SK-N-SH (cell line): Measurements from ENCODE around the gene TLCD4. TPM values are rescaled to one million over a fixed set of nuclear protein-coding genes. Genes with fewer than 3 reads are reported as not detected.

Source experiments
- CTCF ChIA-PET: fragments of 300-600, 350-600 bp; formaldehyde crosslinking; extraction: SDS; loops from one replicate; lab custom pipeline; 2021; lab: Yijun Ruan, JAX
- POLR2A ChIA-PET: fragments of 350-600 bp; sonication (Branson Sonifier 250); formaldehyde crosslinking; extraction: SDS; loops from one replicate; lab custom pipeline; 2020; ENCODE audit warnings: antibody characterized with exemption, inconsistent platforms; lab: Yijun Ruan, JAX
- DNase-seq: peaks from one replicate; pipeline ENCODE4 v3.0.0; 2012
- H2AFZ ChIP-seq: fragments of 200-600 bp; sonication (generic); 2 replicates; pipeline ENCODE4 v1.8.1; 2016; ENCODE audit warnings: antibody characterized with exemption, mild to moderate bottlenecking, low read depth
- H3F3A ChIP-seq: fragments of 200-600 bp; sonication (generic); replicated peaks from 2 replicates; pipeline ENCODE3; 2016; ENCODE audit warnings: antibody characterized with exemption, mild to moderate bottlenecking; ENCODE audit not compliant: insufficient read depth
- H3K27ac ChIP-seq, 2 experiments: fragments of 200-500 bp in 1 of 2; fragments of 200-600 bp in 1 of 2; sonication (Bioruptor generic) in 1 of 2; sonication (generic), shearing (Covaris generic) in 1 of 2; 2 replicates each; pipeline versions ENCODE4 v1.5.1 to v1.6.1; 2014 to 2016; ENCODE audit warnings: low read depth in 2 of 2, inconsistent platforms in 1 of 2, low read length in 1 of 2, mild to moderate bottlenecking in 1 of 2, mixed read lengths in 1 of 2
- H3K27me3 ChIP-seq: fragments of 200-600 bp; sonication (generic), shearing (Covaris generic); 2 replicates; pipeline ENCODE4 v1.6.1; 2016; ENCODE audit warnings: mixed run types; ENCODE audit not compliant: insufficient read depth
- H3K36me3 ChIP-seq, 2 experiments: fragments of 200-500 bp in 1 of 2; fragments of 200-600 bp in 1 of 2; sonication (Bioruptor generic) in 1 of 2; sonication (generic) in 1 of 2; replicated peaks in 1 of 2; 2 replicates each; pipeline versions ENCODE3 to v1.5.1; 2014 to 2016; ENCODE audit warnings: low read length in 1 of 2, mild to moderate bottlenecking in 1 of 2; ENCODE audit not compliant: insufficient read depth in 2 of 2, control insufficient read depth in 1 of 2
- H3K4me1 ChIP-seq, 2 experiments: fragments of 200-500 bp in 1 of 2; fragments of 200-600 bp in 1 of 2; sonication (Bioruptor generic) in 1 of 2; sonication (generic), shearing (Covaris generic) in 1 of 2; 2 replicates each; pipeline versions ENCODE4 v1.5.1 to v1.6.1; 2014 to 2016; ENCODE audit warnings: low read depth in 1 of 2, low read length in 1 of 2, mixed run types in 1 of 2; ENCODE audit not compliant: insufficient read depth in 2 of 2, control insufficient read depth in 1 of 2
- H3K4me2 ChIP-seq: fragments of 200-600 bp; sonication (generic), shearing (Covaris generic); 2 replicates; pipeline ENCODE4 v1.6.1; 2017; ENCODE audit warnings: mixed run types
- H3K4me3 ChIP-seq, 2 experiments: fragments of 200-500 bp in 1 of 2; fragments of 200-600 bp in 1 of 2; sonication (Bioruptor generic) in 1 of 2; sonication (generic), shearing (Covaris generic) in 1 of 2; 2 replicates each; pipeline versions ENCODE4 v1.5.1 to v1.8.1; 2014 to 2016; ENCODE audit warnings: low read depth in 2 of 2, inconsistent platforms in 1 of 2, low read length in 1 of 2, mild to moderate bottlenecking in 1 of 2, mixed read lengths in 1 of 2, moderate library complexity in 1 of 2
- H3K79me2 ChIP-seq: fragments of 200-600 bp; sonication (generic); 2 replicates; pipeline ENCODE4 v1.8.1; 2017; ENCODE audit warnings: mild to moderate bottlenecking; ENCODE audit not compliant: insufficient read depth
- H3K9ac ChIP-seq: fragments of 200-600 bp; sonication (generic); 2 replicates; pipeline ENCODE4 v1.6.1; 2017; ENCODE audit warnings: mixed run types
- H3K9me2 ChIP-seq: fragments of 200-600 bp; sonication (generic); 2 replicates; pipeline ENCODE4 v1.6.1; 2017; ENCODE audit warnings: mixed run types
- H3K9me3 ChIP-seq: fragments of 200-600 bp; sonication (generic); 2 replicates; pipeline ENCODE4 v1.6.1; 2017; ENCODE audit warnings: mixed run types, mild to moderate bottlenecking, moderate library complexity
- H4K20me1 ChIP-seq: fragments of 200-600 bp; sonication (generic); 2 replicates; pipeline ENCODE4 v1.6.1; 2017; ENCODE audit warnings: mild to moderate bottlenecking, mixed run types; ENCODE audit not compliant: insufficient read depth
- ELF1 ChIP-seq: IDR thresholded peaks from 2 replicates; pipeline ENCODE4 v1.4.0; 2012
- EP300 ChIP-seq, 2 experiments: IDR thresholded peaks; 2 replicates each; pipeline versions ENCODE4 v1.4.0 to v1.6.1; 2012; ENCODE audit warnings: borderline replicate concordance in 1 of 2, low read depth in 1 of 2, low read length in 1 of 2
- MXI1 ChIP-seq: IDR thresholded peaks from 2 replicates; pipeline ENCODE4 v1.6.1; 2012; ENCODE audit warnings: mild to moderate bottlenecking, low read depth, low read length, improper control_type of control experiment
- NFIC ChIP-seq: IDR thresholded peaks from 2 replicates; pipeline ENCODE4 v1.4.0; 2012; ENCODE audit warnings: borderline replicate concordance
- POLR2AphosphoS5 ChIP-seq: IDR thresholded peaks from 2 replicates; pipeline ENCODE4 v1.6.1; 2012; ENCODE audit warnings: low read depth, low read length
- RFX5 ChIP-seq: IDR thresholded peaks from 2 replicates; pipeline ENCODE4 v1.6.1; 2012; ENCODE audit warnings: mild to moderate bottlenecking, improper control_type of control experiment, low read length
- TAF1 ChIP-seq: IDR thresholded peaks from 2 replicates; pipeline ENCODE4 v1.6.1; 2012; ENCODE audit warnings: low read depth, mild to moderate bottlenecking, low read length, moderate library complexity, borderline replicate concordance
- TCF12 ChIP-seq: IDR thresholded peaks from 2 replicates; pipeline ENCODE4 v1.4.0; 2012
- TEAD4 ChIP-seq: IDR thresholded peaks from 2 replicates; pipeline ENCODE4 v1.4.0; 2012; ENCODE audit warnings: mild to moderate bottlenecking, borderline replicate concordance; ENCODE audit not compliant: insufficient read depth
- YY1 ChIP-seq: IDR thresholded peaks from 2 replicates; pipeline ENCODE4 v1.4.0; 2012; ENCODE audit warnings: low read depth, mild to moderate bottlenecking
- WGBS: methylation state at CpG from one replicate; pipeline ENCODE4 v1.1.6; 2017; ENCODE audit warnings: low lambda C conversion rate; 5-methylcytosine and 5-hydroxymethylcytosine counted together
- polyA plus RNA-seq, 3 experiments: library from polyadenylated mRNA; depleted of rRNA; stranded (reverse); fragments of >200 nt; gene quantifications; 2 replicates each; pipeline ENCODE4 v1.2.3, GENCODE V29; 2012
- TF ChIP-seq, protein P1 (sequence below): IDR thresholded peaks from 2 replicates; pipeline ENCODE4 v1.4.0; 2012; ENCODE audit warnings: low read depth, borderline replicate concordance
- TF ChIP-seq, protein P2 (sequence below): fragments of 150-350 bp; IDR thresholded peaks from 2 replicates; pipeline ENCODE4 v1.6.1; 2016; ENCODE audit warnings: mild to moderate bottlenecking, low read depth, low read length

Gene TLCD4
- polyA plus RNA-seq, 1 of the 3 experiments (the other 2 are of a cell fraction) = 0.69 TPM

DNA sequence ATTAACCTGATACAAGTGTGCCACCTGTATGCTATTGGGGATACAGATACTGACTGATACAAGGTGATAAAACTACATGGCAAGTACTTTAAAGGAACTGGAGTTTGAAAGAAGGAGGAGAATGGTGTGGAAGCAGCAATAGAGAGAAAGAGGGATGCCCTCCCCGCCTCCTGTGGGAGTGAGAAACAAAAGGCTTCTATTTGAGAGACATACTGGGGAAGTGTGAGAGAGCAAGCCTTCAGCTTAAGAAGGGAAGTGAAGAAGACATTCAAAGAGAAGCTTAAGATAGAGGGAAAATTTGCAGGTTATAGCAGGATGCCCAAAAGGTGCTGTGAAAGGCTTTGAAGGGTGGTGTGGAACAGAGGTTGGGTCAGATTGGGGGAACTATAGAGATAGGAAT lies 36.7 kb upstream of the TLCD4 start:
- Histone ChIP-seq H3K9me2 (no peaks in the 10 kb centered on the region), H3F3A (peaks cover 4% of the 10 kb centered on the region), H3K27me3 (no peaks in the 10 kb centered on the region; the same call in 1 of the 2 replicates), H2AFZ (no peak overlapping the region), H3K79me2 (no peaks in the 10 kb centered on the region), H4K20me1 (no peaks in the 10 kb centered on the region), H3K27ac (no peak overlapping the region), H3K4me1 (peaks cover 0 to 5% of the 10 kb centered on the region in 2 experiments; a peak in 1 of 4 replicates), H3K4me3 (no peak overlapping the region), H3K9me3 (no peaks in the 10 kb centered on the region), H3K36me3 (no peaks in the 10 kb centered on the region), H3K4me2 (no peak overlapping the region), H3K9ac (no peak overlapping the region)
- no peak for DNase-seq
- WGBS = 67% methylated on average over 1 of the region's 1 CpG
- ChIA-PET POLR2A (no interaction called here), CTCF (interaction anchor here (0.6 to 2.2 kb wide), 6 partner anchors 35 to 486 kb away, joined by 3 to 6 read pairs (median 4); partner anchors contain the start of genes RWDD3 and TLCD4)
- TF ChIP-seq MXI1 (no peak), ELF1 (no peak), RFX5 (no peak), TCF12 (no peak), YY1 (no peak), EP300 (IDR thresholded peaks at IDR 0.05; ENCODE audit: borderline replicate concordance in 1 of 2, low read depth in 1 of 2, low read length in 1 of 2) (no peak), TAF1 (no peak), NFIC (no peak), TEAD4 (no peak)
- TF ChIP-seq, protein P1, sequence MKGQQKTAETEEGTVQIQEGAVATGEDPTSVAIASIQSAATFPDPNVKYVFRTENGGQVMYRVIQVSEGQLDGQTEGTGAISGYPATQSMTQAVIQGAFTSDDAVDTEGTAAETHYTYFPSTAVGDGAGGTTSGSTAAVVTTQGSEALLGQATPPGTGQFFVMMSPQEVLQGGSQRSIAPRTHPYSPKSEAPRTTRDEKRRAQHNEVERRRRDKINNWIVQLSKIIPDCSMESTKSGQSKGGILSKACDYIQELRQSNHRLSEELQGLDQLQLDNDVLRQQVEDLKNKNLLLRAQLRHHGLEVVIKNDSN = no peak
- TF ChIP-seq, protein P2, sequence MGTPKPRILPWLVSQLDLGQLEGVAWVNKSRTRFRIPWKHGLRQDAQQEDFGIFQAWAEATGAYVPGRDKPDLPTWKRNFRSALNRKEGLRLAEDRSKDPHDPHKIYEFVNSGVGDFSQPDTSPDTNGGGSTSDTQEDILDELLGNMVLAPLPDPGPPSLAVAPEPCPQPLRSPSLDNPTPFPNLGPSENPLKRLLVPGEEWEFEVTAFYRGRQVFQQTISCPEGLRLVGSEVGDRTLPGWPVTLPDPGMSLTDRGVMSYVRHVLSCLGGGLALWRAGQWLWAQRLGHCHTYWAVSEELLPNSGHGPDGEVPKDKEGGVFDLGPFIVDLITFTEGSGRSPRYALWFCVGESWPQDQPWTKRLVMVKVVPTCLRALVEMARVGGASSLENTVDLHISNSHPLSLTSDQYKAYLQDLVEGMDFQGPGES = no peak

DNA sequence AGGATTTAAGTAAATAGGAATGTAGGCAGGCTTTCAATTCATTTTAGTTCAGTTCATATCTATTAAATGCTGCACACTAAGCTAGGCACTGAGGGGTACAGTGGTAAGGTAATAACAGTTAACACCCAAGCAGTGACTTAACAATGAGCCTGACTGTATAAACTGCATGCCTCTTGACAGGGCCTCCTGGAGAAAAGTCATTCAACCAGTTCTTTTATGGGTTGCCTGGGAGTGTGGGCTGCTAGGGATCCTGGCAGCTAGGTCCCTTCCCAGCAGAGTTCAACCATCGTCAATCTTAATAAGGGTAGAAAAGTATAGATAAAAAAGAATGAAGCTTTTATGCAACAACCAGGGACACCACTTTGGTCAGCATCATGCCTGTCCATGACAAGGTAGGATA lies 36.3 kb upstream of the TLCD4 start:
- Histone ChIP-seq H3K36me3 (no peaks in the 10 kb centered on the region), H3K27me3 (no peaks in the 10 kb centered on the region; the same call in 1 of the 2 replicates), H3F3A (peaks cover 4% of the 10 kb centered on the region), H3K4me3 (no peak overlapping the region), H3K4me1 (peaks cover 0 to 5% of the 10 kb centered on the region in 2 experiments; a peak in 1 of 4 replicates), H3K79me2 (no peaks in the 10 kb centered on the region), H3K9me3 (no peaks in the 10 kb centered on the region), H4K20me1 (no peaks in the 10 kb centered on the region), H3K27ac (no peak overlapping the region), H3K9ac (no peak overlapping the region), H3K9me2 (no peaks in the 10 kb centered on the region), H3K4me2 (no peak overlapping the region), H2AFZ (no peak overlapping the region)
- TF ChIP-seq POLR2AphosphoS5 = no peak
- no peak for DNase-seq
- CTCF ChIA-PET = interaction anchor here (1.3 to 2.2 kb wide), 4 partner anchors 35 to 153 kb away, joined by 4 to 6 read pairs (median 5); partner anchors contain the start of genes RWDD3 and TLCD4
- 80% methylated on average over 1 of the region's 1 CpG for WGBS
- POLR2A ChIA-PET = no interaction called here
